Measurements from ENCODE around the gene KAZN.

KAZN gene

DNA sequence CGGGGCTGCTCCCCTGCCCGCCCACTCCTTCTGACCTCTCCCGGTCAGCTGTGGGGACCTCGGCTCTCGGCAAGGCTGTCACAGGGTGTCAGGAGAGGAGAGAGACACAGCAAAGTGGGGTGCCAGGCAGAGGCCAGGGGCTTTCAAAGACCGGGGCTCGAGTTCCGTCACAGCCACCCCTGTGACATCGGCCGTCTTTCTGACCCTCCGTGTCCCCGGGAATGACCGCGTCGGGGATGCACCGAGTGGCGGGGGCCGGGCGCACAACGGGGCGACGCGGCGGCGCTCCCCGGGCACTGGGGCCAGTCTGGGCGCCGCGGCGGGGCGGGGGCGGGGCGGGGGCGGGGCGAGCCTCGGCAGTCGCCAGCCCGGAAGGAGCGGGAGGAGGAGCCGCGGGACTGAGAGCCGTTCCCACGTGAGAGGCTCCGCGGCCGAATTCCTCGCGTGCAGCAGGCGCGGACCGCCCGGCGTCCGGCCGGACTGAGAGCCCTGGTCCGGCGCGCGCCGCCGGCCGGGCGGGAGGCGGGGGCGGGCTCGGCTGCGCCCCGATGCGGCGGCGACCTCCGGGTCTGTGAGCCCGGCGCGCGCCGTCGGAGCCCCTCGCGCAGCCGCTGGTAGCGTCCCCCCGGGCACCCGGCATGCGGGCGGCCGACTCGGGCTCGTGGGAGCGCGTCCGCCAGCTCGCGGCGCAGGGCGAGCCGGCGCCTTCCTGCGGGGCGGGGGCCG lies 325.4 kb downstream of the KAZN start:
- H3K9me3 ChIP-seq (ENCODE audit: insufficient read depth, low read depth, low read length), result no peaks in the 10 kb centered on the region
- no peak overlapping the region for H2AFZ ChIP-seq (ENCODE audit: low read length)
- H3K4me1 ChIP-seq (ENCODE audit: insufficient read depth, low read length, poor library complexity, severe bottlenecking), result no peaks in the 10 kb centered on the region
- H3K36me3 ChIP-seq (ENCODE audit: insufficient read depth, low read length), result no peaks in the 10 kb centered on the region
- TF ChIP-seq, protein P1, sequence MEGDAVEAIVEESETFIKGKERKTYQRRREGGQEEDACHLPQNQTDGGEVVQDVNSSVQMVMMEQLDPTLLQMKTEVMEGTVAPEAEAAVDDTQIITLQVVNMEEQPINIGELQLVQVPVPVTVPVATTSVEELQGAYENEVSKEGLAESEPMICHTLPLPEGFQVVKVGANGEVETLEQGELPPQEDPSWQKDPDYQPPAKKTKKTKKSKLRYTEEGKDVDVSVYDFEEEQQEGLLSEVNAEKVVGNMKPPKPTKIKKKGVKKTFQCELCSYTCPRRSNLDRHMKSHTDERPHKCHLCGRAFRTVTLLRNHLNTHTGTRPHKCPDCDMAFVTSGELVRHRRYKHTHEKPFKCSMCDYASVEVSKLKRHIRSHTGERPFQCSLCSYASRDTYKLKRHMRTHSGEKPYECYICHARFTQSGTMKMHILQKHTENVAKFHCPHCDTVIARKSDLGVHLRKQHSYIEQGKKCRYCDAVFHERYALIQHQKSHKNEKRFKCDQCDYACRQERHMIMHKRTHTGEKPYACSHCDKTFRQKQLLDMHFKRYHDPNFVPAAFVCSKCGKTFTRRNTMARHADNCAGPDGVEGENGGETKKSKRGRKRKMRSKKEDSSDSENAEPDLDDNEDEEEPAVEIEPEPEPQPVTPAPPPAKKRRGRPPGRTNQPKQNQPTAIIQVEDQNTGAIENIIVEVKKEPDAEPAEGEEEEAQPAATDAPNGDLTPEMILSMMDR (conservative IDR thresholded peaks at IDR 0.05; ENCODE audit: low read length), result no peak
- no peak for TF ChIP-seq EZH2phosphoT487 (IDR thresholded peaks at IDR 0.05; ENCODE audit: borderline replicate concordance)
- H4K20me1 ChIP-seq (ENCODE audit: insufficient read depth, low read length, poor library complexity, severe bottlenecking), result no peaks in the 10 kb centered on the region
- H3K9ac ChIP-seq (ENCODE audit: low read depth, low read length, poor library complexity, severe bottlenecking), result no peak overlapping the region
- peaks cover 19% of the 10 kb centered on the region for H3K27me3 ChIP-seq (ENCODE audit: insufficient read depth, low read length, poor library complexity, severe bottlenecking)
- H3K79me2 ChIP-seq (ENCODE audit: insufficient read depth, low read length), result no peaks in the 10 kb centered on the region
- H3F3A ChIP-seq (ENCODE audit: low read depth), result no peaks in the 10 kb centered on the region
- H3K9me2 ChIP-seq (replicated peaks; ENCODE audit: low read depth, low read length), result no peaks in the 10 kb centered on the region
- H3K4me2 ChIP-seq (ENCODE audit: low read depth, low read length, poor library complexity, severe bottlenecking), result no peak overlapping the region
- H3K4me3 ChIP-seq (ENCODE audit: low read length, poor library complexity, severe bottlenecking), result no peak overlapping the region

DNA sequence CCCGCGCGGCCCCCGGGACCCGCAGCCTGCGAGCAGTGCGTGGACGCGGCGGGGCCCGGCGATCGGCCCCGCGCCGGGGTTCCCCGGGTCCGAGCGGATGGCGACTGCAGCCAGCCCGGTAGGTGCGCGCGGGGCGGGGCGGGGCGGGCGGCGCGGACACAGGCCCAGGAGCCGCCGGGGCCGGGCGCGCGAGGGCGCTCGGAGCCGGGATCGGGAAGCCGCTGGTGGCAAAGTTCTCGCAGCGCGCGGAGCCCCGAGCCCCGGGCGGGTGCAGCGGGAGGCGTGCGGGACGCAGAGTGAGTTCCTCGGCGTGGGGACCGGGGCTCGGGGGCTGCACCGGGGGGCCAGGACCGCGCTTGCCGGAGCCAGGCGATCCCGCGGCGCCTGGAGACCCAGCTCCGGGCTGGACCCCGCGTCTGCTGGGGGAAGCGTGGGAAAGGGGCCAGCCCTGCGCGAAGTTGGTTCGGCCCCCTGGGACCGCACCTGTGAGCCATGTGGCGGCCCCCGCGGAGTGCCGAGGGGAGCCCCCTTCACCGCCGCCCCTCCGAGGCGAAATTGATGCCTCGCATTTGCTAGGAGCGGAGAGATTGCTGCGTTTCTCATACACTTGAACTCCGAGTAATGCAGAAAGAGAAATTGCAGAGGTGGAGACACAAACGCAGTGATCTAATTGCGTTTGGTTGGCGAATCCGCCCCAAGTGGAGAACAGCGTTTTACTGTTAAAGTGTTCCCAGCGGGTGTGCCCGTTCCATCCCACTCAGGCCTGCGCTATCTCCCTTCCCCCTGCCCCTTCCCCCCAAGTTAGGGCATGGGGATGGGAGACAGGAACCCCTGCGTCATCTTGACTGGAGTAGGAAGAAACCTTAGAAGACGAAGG lies 326.2 kb downstream of the KAZN start:
- Histone ChIP-seq H3K9me3 (ENCODE audit: insufficient read depth, low read depth, low read length) (no peaks in the 10 kb centered on the region), H3K9ac (ENCODE audit: low read depth, low read length, poor library complexity, severe bottlenecking) (no peak overlapping the region), H3K4me1 (ENCODE audit: insufficient read depth, low read length, poor library complexity, severe bottlenecking) (no peaks in the 10 kb centered on the region), H3K79me2 (ENCODE audit: insufficient read depth, low read length) (no peaks in the 10 kb centered on the region), H3K36me3 (ENCODE audit: insufficient read depth, low read length) (no peaks in the 10 kb centered on the region), H3F3A (ENCODE audit: low read depth) (no peaks in the 10 kb centered on the region), H2AFZ (ENCODE audit: low read length) (no peak overlapping the region), H4K20me1 (ENCODE audit: insufficient read depth, low read length, poor library complexity, severe bottlenecking) (no peaks in the 10 kb centered on the region), H3K9me2 (replicated peaks; ENCODE audit: low read depth, low read length) (no peaks in the 10 kb centered on the region), H3K27me3 (ENCODE audit: insufficient read depth, low read length, poor library complexity, severe bottlenecking) (peaks cover 19% of the 10 kb centered on the region), H3K4me2 (ENCODE audit: low read depth, low read length, poor library complexity, severe bottlenecking) (no peak overlapping the region), H3K4me3 (ENCODE audit: low read length, poor library complexity, severe bottlenecking) (no peak overlapping the region)
- TF ChIP-seq EZH2phosphoT487 (IDR thresholded peaks at IDR 0.05; ENCODE audit: borderline replicate concordance), result no peak
- TF ChIP-seq, protein P1 (conservative IDR thresholded peaks at IDR 0.05; ENCODE audit: low read length), result no peak

DNA sequence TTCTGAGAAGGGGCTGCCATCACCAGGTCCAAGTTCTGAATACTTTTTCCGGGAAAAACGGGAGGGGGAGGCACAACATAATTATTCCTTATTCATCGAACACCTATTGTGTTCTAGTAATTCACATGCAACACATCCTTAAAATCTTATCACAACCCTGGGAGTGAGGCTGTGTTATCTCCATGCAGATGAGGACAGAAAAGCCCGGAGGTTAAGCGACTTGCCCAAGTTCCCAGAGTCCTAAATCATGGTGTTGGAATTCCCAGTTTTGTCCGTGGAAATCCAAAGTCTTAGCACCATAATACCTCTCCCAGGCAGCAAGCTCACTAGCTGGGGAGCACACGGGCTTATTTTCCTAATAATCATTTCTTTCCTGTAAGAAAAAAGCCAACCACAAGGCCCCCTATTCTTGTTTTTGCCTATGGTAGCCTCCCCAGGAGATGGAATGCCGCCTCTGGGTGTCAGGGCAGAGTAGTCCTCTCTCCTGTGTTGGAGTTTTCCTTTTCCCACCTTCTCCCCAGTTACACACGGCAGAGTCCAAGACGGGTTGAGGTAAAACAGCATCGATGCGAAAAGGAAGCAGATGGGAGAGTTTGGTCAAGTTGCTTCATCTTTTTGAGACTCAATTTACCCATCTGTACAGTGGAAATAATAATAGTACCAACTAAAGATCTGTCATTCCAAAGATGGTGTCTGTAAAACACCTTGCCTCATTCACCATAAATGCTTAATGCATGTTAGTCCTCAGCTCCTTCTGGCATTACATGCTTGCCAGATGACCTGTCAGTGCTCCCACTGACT lies 327.1 kb downstream of the KAZN start:
- H3K4me1 ChIP-seq (ENCODE audit: insufficient read depth, low read length, poor library complexity, severe bottlenecking), result no peaks in the 10 kb centered on the region
- no peaks in the 10 kb centered on the region for H3F3A ChIP-seq (ENCODE audit: low read depth)
- H3K27me3 ChIP-seq (ENCODE audit: insufficient read depth, low read length, poor library complexity, severe bottlenecking), result peaks cover 19% of the 10 kb centered on the region
- no peak overlapping the region for H2AFZ ChIP-seq (ENCODE audit: low read length)
- H3K9ac ChIP-seq (ENCODE audit: low read depth, low read length, poor library complexity, severe bottlenecking), result no peak overlapping the region
- no peak for TF ChIP-seq EZH2phosphoT487 (IDR thresholded peaks at IDR 0.05; ENCODE audit: borderline replicate concordance)
- TF ChIP-seq, protein P1 (conservative IDR thresholded peaks at IDR 0.05; ENCODE audit: low read length), result no peak
- H3K4me2 ChIP-seq (ENCODE audit: low read depth, low read length, poor library complexity, severe bottlenecking), result no peak overlapping the region
- H3K9me2 ChIP-seq (replicated peaks; ENCODE audit: low read depth, low read length), result no peaks in the 10 kb centered on the region
- no peak overlapping the region for H3K4me3 ChIP-seq (ENCODE audit: low read length, poor library complexity, severe bottlenecking)
- no peaks in the 10 kb centered on the region for H3K9me3 ChIP-seq (ENCODE audit: insufficient read depth, low read depth, low read length)
- no peaks in the 10 kb centered on the region for H4K20me1 ChIP-seq (ENCODE audit: insufficient read depth, low read length, poor library complexity, severe bottlenecking)
- no peaks in the 10 kb centered on the region for H3K36me3 ChIP-seq (ENCODE audit: insufficient read depth, low read length)
- no peaks in the 10 kb centered on the region for H3K79me2 ChIP-seq (ENCODE audit: insufficient read depth, low read length)
